Astrocyte of the cerebellum (primary cell): ENCODE measurements around the gene CCT8.

ENCODE experiments used
- DNase-seq: peaks from one replicate; pipeline ENCODE4 v3.0.0-alpha.2; 2011; ENCODE audit warnings: low read depth
- H3K4me3 ChIP-seq: 2 replicates; pipeline ENCODE4 v1.5.1; 2011; ENCODE audit warnings: mild to moderate bottlenecking, low read depth, low read length, moderate library complexity
- in situ Hi-C: cut with HindIII; loops from 2 replicates; pipeline ENCODE4 v1.10.0; 2017; ENCODE audit warnings: low sequenced_read_pairs
- TF ChIP-seq, protein P1 (sequence below): IDR thresholded peaks from 2 replicates; pipeline ENCODE4 v1.5.1; 2012; ENCODE audit warnings: low read length, low read depth, moderate library complexity, mild to moderate bottlenecking; ENCODE audit errors: missing control alignments

CCT8 gene

GRCh38 chr21:29085106-29085752, 11.8 kb upstream of the CCT8 start:
- DNase-seq = no peak
- TF ChIP-seq, protein P1, sequence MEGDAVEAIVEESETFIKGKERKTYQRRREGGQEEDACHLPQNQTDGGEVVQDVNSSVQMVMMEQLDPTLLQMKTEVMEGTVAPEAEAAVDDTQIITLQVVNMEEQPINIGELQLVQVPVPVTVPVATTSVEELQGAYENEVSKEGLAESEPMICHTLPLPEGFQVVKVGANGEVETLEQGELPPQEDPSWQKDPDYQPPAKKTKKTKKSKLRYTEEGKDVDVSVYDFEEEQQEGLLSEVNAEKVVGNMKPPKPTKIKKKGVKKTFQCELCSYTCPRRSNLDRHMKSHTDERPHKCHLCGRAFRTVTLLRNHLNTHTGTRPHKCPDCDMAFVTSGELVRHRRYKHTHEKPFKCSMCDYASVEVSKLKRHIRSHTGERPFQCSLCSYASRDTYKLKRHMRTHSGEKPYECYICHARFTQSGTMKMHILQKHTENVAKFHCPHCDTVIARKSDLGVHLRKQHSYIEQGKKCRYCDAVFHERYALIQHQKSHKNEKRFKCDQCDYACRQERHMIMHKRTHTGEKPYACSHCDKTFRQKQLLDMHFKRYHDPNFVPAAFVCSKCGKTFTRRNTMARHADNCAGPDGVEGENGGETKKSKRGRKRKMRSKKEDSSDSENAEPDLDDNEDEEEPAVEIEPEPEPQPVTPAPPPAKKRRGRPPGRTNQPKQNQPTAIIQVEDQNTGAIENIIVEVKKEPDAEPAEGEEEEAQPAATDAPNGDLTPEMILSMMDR = no peak
- in situ Hi-C loops = loop anchor here (25.0 kb wide), 1 partner anchor 777 kb away; no protein-coding TSS in a partner anchor
- H3K4me3 ChIP-seq = no peak overlapping the region

- no peak for DNase-seq
- in situ Hi-C loops = loop anchor here (25.0 kb wide), 1 partner anchor 778 kb away; no protein-coding TSS in a partner anchor
- H3K4me3 ChIP-seq = no peak overlapping the region
- TF ChIP-seq, protein P1 = no peak
These were observed 10.9 kb upstream of the CCT8 start for GRCh38 chr21:29084372-29084771.

GRCh38 chr21:29083306-29083705, 9.9 kb upstream of the CCT8 start:
- TF ChIP-seq, protein P1 = no peak
- in situ Hi-C loops = loop anchor here (25.0 kb wide), 1 partner anchor 779 kb away; no protein-coding TSS in a partner anchor
- no peak overlapping the region for H3K4me3 ChIP-seq
- no peak for DNase-seq

DNA sequence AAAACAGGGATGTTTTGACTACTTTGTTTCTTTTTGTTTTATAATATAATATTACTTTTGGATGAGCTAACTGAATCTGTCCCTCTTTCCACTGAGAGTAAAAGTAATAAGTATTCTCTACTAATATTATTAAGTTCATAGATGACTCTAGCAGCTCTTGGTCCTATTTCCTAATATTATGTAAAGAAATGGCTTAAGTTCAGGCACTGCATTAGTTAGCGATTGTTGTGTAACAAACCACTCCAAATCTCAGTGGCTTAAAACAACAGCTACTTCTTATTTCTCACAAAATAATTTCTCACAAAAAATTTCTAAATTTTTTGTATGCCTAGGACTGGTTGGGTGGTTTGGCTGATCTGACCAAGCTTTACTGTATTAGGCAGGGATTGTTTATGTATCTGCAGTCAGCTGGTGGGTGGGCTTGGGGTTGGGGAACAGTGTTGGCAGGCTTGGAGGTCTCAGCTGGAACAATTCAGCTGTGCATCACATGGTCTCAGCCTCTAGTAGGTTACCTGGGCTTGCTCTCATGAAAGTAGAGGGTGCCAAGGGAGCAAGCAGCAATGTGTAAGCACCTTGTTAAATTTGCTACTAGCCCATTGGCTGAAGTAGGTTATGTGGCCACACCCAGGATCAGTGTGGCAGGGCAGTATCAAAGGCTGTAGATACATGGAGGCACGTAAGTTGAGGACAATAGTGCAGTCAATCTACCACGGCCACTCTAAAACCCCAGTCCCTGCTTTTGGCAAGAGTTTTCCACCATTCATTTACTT, 8.8 kb upstream of the CCT8 start:
- in situ Hi-C loops = loop anchor here (25.0 kb wide), 1 partner anchor 780 kb away; no protein-coding TSS in a partner anchor
- H3K4me3 ChIP-seq = no peak overlapping the region
- TF ChIP-seq, protein P1 = no peak
- DNase-seq = no peak

DNA sequence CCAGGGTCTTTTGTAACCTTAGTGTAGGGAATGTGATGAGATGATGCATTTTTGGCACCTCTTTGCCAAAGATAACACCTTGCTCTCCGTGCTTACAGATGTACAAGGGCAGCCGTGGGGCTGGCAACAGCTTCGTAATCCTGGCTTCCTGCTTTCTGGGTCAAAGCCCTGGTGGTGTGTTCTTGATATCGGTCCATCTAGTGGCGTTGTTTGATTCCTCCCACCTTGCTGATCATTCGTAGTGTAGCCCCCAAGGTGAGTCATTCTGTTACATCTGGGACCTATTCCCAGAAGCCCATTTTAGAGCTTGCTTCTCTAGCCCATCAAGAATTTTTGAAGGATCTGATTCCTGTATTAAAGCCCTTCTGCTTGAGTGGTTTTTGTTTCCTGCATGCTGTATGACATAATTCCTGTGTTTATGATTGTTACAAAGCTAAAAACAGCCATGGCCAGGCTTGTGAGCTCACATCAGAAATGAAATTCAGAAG, 7.0 kb upstream of the CCT8 start:
- TF ChIP-seq, protein P1 = no peak

GRCh38 chr21:29078869-29079767, 5.7 kb upstream of the CCT8 start:
- in situ Hi-C loops = loop anchor here (25.0 kb wide), 1 partner anchor 783 kb away; no protein-coding TSS in a partner anchor
- no peak overlapping the region for H3K4me3 ChIP-seq
- DNase-seq = no peak
- TF ChIP-seq, protein P1 = no peak

More for the DNA sequence above, 7.0 kb upstream of the CCT8 start:
- H3K4me3 ChIP-seq = no peak overlapping the region
- no peak for DNase-seq
- in situ Hi-C loops = loop anchor here (25.0 kb wide), 1 partner anchor 782 kb away; no protein-coding TSS in a partner anchor
